Adrenal gland (tissue), 12 donors: ENCODE data around the gene NKX2-2. TPM values are rescaled to one million over a fixed set of nuclear protein-coding genes. Genes with fewer than 3 reads are reported as not detected.

Experiments
- DNase-seq, 7 donors: peaks; one replicate each; pipeline ENCODE4 v3.0.0-alpha.2; 2019 to 2020
- H3K27ac ChIP-seq, 5 donors: fragments of 200-600 bp; sonication (generic) in 4 of 5; 1 replicate in 3 of 5; 2 replicates in 2 of 5; pipeline versions ENCODE4 v1.5.1 to v1.8.0; 2016 to 2020; ENCODE audit warnings: mild to moderate bottlenecking in 1 of 5
- H3K27me3 ChIP-seq: fragments of 200-600 bp; 2 replicates; pipeline ENCODE4 v1.8.0; 2021
- H3K36me3 ChIP-seq, 2 donors: fragments of 200-600 bp; replicated peaks in 1 of 2; 1 replicate in 1 of 2; 2 replicates in 1 of 2; pipeline versions ENCODE4 v1.5.1 to v1.8.0; 2018 to 2022
- H3K4me1 ChIP-seq, 2 donors: fragments of 200-600 bp; replicated peaks in 1 of 2; 1 replicate in 1 of 2; 2 replicates in 1 of 2; pipeline versions ENCODE4 v1.5.1 to v1.8.0; 2018 to 2021
- H3K4me3 ChIP-seq, 4 donors: fragments of 200-600 bp; sonication (generic) in 3 of 4; one replicate each; pipeline ENCODE4 v1.5.1; 2016 to 2018
- H3K9me3 ChIP-seq, 3 donors: fragments of 200-600 bp; sonication (generic) in 1 of 3; replicated peaks in 1 of 3; 1 replicate in 2 of 3; 2 replicates in 1 of 3; pipeline versions ENCODE4 v1.5.1 to v1.8.0; 2016 to 2021
- POLR2A ChIP-seq, 2 donors: fragments of 450-650 bp; IDR thresholded peaks; one replicate each; pipeline ENCODE4 v1.6.1; 2017; ENCODE audit warnings: antibody characterized with exemption in 2 of 2, mild to moderate bottlenecking in 2 of 2, moderate library complexity in 1 of 2
- WGBS, 4 donors: extraction: QIAGEN DNeasy Blood & Tissue Kit in 2 of 4; methylation state at CpG; one replicate each; pipeline versions ENCODE4 v1.1.5 to v1.1.7; 2013 to 2017; 5-methylcytosine and 5-hydroxymethylcytosine counted together
- intact Hi-C, 2 donors: fragments of 100-400 bp; cut with DNase I; formaldehyde crosslinking; loops; one replicate each; pipeline versions ENCODE4 v1.14.1 to v1.15.0; 2022 to 2023
- polyA plus RNA-seq, 3 donors: library from polyadenylated mRNA; stranded (reverse); fragments of 200-250 nt in 2 of 3; fragments of 350-450 nt in 1 of 3; fragmentation: Illumina TruSeq in 1 of 3; extraction: RNeasy Lipid Tissue Mini Kit (QIAGEN cat#74804) in 1 of 3; gene quantifications; one replicate each; pipeline ENCODE4 v1.2.3, GENCODE V29; 2013 to 2014
- total RNA-seq, 9 donors: library from RNA; depleted of rRNA in 4 of 9; stranded (reverse); fragments of >200 nt in 4 of 9; fragments of 120-200 nt in 1 of 9; fragmentation: NEBNext Ultra II Directional in 1 of 9; extraction: Animal tissue kit (Norgen Biotek cat#: 25700) in 1 of 9; gene quantifications; one replicate each; pipeline versions ENCODE4 v1.1.0 to v1.2.4, GENCODE V29; 2013 to 2023
- TF ChIP-seq, protein P1 (sequence below), 6 experiments: fragments of 450-650 bp in 4 of 6; fragments of 200-600 bp in 2 of 6; sonication (generic) in 1 of 6; IDR thresholded peaks; 1 replicate in 5 of 6; 2 replicates in 1 of 6; pipeline versions ENCODE4 v1.5.1 to v1.8.0; 2016 to 2021; ENCODE audit warnings: antibody characterized with exemption in 6 of 6, mild to moderate bottlenecking in 2 of 6, moderate library complexity in 1 of 6
- donor health status: healthy with polysubstance abuse.
- donor health status: Bipolar disorder and iron deficiency.
- donor health status: DM: yes; HTN: yes; CAD: no.
- donor health status: DM: no; HTN: no; CAD: no.
- donor health status: DM: no; HTN: no; CAD: no.
- donor health status: DM: yes; HTN: yes; CAD: no.

NKX2-2 gene
- total and polyA plus RNA-seq, 12 donors: not detected

DNA sequence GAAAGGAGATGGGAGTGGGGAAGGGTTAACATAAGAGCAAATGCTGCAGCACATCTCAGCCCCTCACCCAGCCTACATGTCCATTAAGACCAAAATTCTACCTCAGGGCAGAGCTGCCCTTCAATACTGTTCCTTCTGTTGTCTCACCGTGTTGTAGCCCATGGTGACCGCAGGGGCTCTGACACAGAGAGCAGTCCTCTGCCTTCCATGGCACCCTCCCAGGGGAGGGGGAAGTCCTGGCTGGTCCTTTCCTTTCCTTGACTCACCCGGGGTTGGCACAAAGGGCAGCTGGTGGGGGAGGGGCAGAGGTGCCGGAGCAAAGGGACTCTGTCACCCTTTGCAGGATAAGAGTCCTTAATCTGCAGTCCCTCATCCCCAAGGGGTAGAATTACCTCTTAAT is 15.2 kb downstream of the NKX2-2 start:
- WGBS, 4 donors: 47 to 68% (median 59%) methylated on average over 3 to 4 of the region's 4 CpGs
- intact Hi-C loops: no loop called here
- Histone ChIP-seq H3K4me1 (no peaks in the 10 kb centered on the region), H3K27me3 (peaks cover 16% of the 10 kb centered on the region), H3K36me3 (no peaks in the 10 kb centered on the region), H3K9me3 (no peaks in the 10 kb centered on the region), H3K27ac (no peak overlapping the region), H3K4me3 (no peak overlapping the region)
- TF ChIP-seq, protein P1, sequence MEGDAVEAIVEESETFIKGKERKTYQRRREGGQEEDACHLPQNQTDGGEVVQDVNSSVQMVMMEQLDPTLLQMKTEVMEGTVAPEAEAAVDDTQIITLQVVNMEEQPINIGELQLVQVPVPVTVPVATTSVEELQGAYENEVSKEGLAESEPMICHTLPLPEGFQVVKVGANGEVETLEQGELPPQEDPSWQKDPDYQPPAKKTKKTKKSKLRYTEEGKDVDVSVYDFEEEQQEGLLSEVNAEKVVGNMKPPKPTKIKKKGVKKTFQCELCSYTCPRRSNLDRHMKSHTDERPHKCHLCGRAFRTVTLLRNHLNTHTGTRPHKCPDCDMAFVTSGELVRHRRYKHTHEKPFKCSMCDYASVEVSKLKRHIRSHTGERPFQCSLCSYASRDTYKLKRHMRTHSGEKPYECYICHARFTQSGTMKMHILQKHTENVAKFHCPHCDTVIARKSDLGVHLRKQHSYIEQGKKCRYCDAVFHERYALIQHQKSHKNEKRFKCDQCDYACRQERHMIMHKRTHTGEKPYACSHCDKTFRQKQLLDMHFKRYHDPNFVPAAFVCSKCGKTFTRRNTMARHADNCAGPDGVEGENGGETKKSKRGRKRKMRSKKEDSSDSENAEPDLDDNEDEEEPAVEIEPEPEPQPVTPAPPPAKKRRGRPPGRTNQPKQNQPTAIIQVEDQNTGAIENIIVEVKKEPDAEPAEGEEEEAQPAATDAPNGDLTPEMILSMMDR (IDR thresholded peaks at IDR 0.05): no peak
- no peak for TF ChIP-seq POLR2A (IDR thresholded peaks at IDR 0.05)
- DNase-seq: no peak

DNA sequence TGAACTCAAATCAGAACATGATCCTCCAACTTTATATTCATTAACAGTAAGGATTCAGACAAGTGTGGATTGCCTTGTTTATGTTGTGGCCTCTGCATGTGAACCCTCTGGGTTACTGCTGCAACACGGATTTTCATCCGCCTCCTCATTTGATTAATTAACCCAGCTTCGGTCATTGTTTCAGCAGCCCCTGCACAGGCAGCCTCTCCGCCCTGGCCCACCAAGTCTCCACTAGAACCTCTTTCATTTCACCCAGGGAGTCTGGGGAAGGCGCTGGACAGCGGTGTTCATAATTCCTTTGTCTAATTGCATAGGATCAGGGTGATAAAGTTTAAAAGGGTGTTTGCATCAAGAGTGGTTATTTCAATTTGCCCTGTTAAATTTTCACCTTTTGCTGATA is 15.7 kb downstream of the NKX2-2 start:
- intact Hi-C loops: no loop called here
- no peaks in the 10 kb centered on the region for H3K9me3 ChIP-seq
- peaks cover 16% of the 10 kb centered on the region for H3K27me3 ChIP-seq
- 60 to 69% (median 67%) methylated on average over 6 of the region's 6 CpGs for WGBS, 4 donors
- no peak overlapping the region for H3K27ac ChIP-seq
- no peak overlapping the region for H3K4me3 ChIP-seq
- no peak for DNase-seq
- TF ChIP-seq, protein P1 (IDR thresholded peaks at IDR 0.05): no peak
- no peak for TF ChIP-seq POLR2A (IDR thresholded peaks at IDR 0.05)
- no peaks in the 10 kb centered on the region for H3K4me1 ChIP-seq
- no peaks in the 10 kb centered on the region for H3K36me3 ChIP-seq

GRCh38 chr20:21496452-21496851 is 17.4 kb downstream of the NKX2-2 start:
- intact Hi-C loops: no loop called here
- Histone ChIP-seq H3K27ac (no peak overlapping the region), H3K9me3 (no peaks in the 10 kb centered on the region), H3K4me1 (no peaks in the 10 kb centered on the region), H3K27me3 (peaks cover 19% of the 10 kb centered on the region), H3K36me3 (no peaks in the 10 kb centered on the region), H3K4me3 (no peak overlapping the region)
- TF ChIP-seq, protein P1 (IDR thresholded peaks at IDR 0.05): no peak
- TF ChIP-seq POLR2A (IDR thresholded peaks at IDR 0.05): no peak
- WGBS, 4 donors: 74 to 90% (median 75%) methylated on average over 5 of the region's 5 CpGs
- DNase-seq: no peak

GRCh38 chr20:21493049-21493448 is 20.8 kb downstream of the NKX2-2 start:
- Histone ChIP-seq H3K4me1 (no peaks in the 10 kb centered on the region), H3K27ac (no peak overlapping the region), H3K4me3 (no peak overlapping the region), H3K36me3 (no peaks in the 10 kb centered on the region), H3K27me3 (peaks cover 17% of the 10 kb centered on the region), H3K9me3 (no peaks in the 10 kb centered on the region)
- WGBS, 4 donors: 77 to 87% (median 83%) methylated on average over 6 of the region's 6 CpGs
- TF ChIP-seq, protein P1 (IDR thresholded peaks at IDR 0.05): no peak
- TF ChIP-seq POLR2A (IDR thresholded peaks at IDR 0.05): no peak
- intact Hi-C loops: no loop called here
- no peak for DNase-seq
